Activated naive CD8-positive, alpha-beta T cell treated with anti-CD3 and anti-CD28 coated beads for 36 hours (primary cell): ENCODE data around the gene MACF1. TPM values are rescaled to one million over a fixed set of nuclear protein-coding genes. Genes with fewer than 3 reads are reported as not detected.
"Not testable (repeated sequence)": the region's sequence is repeated elsewhere in the genome, so short reads cannot be mapped to it uniquely, and the experiment has no call there.

ENCODE experiments used
- DNase-seq: peaks from one replicate; pipeline ENCODE4 v3.0.0; 2021
- H3K27ac Mint-ChIP-seq: one replicate; pipeline ENCODE4 v1.8.0; 2022; ENCODE audit warnings: mild to moderate bottlenecking, moderate library complexity, mixed read lengths
- H3K27me3 Mint-ChIP-seq: one replicate; pipeline ENCODE4 v1.8.0; 2022; ENCODE audit warnings: mild to moderate bottlenecking, mixed read lengths
- H3K36me3 Mint-ChIP-seq: one replicate; pipeline ENCODE4 v1.8.0; 2021; ENCODE audit warnings: mild to moderate bottlenecking, mixed read lengths
- H3K4me1 Mint-ChIP-seq: one replicate; pipeline ENCODE4 v1.8.0; 2021; ENCODE audit warnings: mixed read lengths
- H3K4me3 Mint-ChIP-seq: one replicate; pipeline ENCODE4 v1.8.0; 2022; ENCODE audit warnings: mild to moderate bottlenecking, moderate library complexity, mixed read lengths
- H3K9me3 Mint-ChIP-seq: one replicate; pipeline ENCODE4 v1.8.0; 2022; ENCODE audit warnings: mixed read lengths
- total RNA-seq, 2 experiments: library from RNA; stranded (reverse); gene quantifications; one replicate each; pipeline ENCODE4 v1.2.3, GENCODE V29; 2021

The MACF1 gene
- total RNA-seq, 2 experiments from 2014 or later: 114 to 130 TPM

DNA sequence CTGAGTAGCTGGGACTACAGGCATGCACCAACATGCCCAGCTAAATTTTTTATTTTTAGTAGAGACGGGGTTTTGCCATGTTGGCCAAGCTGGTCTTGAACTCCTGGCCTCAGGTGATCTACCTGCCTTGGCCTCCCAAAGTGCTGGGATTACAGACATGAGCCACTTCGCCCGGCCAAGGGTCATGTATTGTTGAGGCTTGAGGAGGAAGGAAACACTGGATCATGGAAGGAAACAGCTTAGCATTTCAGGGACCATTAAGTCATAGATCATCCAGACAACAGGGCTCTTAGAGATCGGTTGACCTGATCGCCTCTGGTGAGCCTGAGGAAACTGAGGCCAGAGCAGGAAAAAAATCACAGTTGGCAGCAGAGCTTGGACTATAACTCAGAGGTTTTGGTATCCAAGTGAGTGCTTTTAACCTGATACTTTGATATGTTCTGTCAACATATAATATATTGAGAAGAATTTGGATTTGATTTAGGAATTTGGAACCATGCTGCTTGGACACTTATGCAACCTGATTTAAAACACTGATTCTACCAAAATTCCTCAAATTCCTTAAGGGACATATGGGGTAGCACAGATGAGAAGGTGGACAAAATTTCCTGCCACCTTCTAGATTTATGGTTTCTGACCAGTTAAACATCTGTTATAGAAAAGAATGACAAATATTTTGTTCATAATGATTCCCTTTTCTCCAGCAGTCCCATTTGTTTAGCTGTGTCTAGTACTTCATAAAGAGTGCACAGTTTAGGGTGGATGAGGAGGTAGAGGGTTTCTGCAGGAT lies 273.8 kb downstream of the MACF1 start:
- H3K27ac Mint-ChIP-seq: no peak overlapping the region
- no peak for DNase-seq
- H3K27me3 Mint-ChIP-seq: no peaks in the 10 kb centered on the region
- H3K4me3 Mint-ChIP-seq: no peak overlapping the region
- peaks cover 11% of the 10 kb centered on the region for H3K36me3 Mint-ChIP-seq
- no peaks in the 10 kb centered on the region for H3K4me1 Mint-ChIP-seq
- no peaks in the 10 kb centered on the region for H3K9me3 Mint-ChIP-seq

GRCh38 chr1:39481289-39481688 lies 276.8 kb downstream of the MACF1 start:
- DNase-seq: no peak
- no peak overlapping the region for H3K27ac Mint-ChIP-seq
- H3K36me3 Mint-ChIP-seq: peaks cover 10% of the 10 kb centered on the region
- H3K9me3 Mint-ChIP-seq: no peaks in the 10 kb centered on the region
- no peaks in the 10 kb centered on the region for H3K27me3 Mint-ChIP-seq
- H3K4me1 Mint-ChIP-seq: no peaks in the 10 kb centered on the region
- H3K4me3 Mint-ChIP-seq: no peak overlapping the region

- Mint-ChIP-seq H3K36me3 (peaks cover 12% of the 10 kb centered on the region), H3K9me3 (no peaks in the 10 kb centered on the region), H3K27ac (no peak overlapping the region), H3K4me1 (no peaks in the 10 kb centered on the region), H3K4me3 (no peak overlapping the region), H3K27me3 (no peaks in the 10 kb centered on the region)
- no peak for DNase-seq
These were observed 278.8 kb downstream of the MACF1 start for GRCh38 chr1:39483276-39483675.

DNA sequence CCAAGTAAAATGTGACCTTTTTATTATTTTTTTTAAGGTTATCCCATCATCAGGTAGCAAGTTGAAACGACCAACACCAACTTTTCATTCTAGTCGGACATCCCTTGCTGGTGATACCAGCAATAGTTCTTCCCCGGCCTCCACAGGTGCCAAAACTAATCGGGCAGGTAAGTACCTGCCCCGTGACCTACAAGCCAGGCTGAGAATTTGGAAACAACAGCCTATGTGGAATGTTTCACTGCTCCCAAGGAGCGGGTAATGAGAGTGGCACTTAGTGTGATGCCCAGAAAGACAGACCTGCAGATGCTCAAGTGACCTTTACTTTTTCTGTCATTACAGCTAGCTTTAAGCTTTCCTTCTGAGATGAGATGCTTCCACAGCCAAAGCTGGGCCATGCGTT lies 280.1 kb downstream of the MACF1 start:
- Mint-ChIP-seq H3K36me3 (peaks cover 12% of the 10 kb centered on the region), H3K9me3 (no peaks in the 10 kb centered on the region)

DNA sequence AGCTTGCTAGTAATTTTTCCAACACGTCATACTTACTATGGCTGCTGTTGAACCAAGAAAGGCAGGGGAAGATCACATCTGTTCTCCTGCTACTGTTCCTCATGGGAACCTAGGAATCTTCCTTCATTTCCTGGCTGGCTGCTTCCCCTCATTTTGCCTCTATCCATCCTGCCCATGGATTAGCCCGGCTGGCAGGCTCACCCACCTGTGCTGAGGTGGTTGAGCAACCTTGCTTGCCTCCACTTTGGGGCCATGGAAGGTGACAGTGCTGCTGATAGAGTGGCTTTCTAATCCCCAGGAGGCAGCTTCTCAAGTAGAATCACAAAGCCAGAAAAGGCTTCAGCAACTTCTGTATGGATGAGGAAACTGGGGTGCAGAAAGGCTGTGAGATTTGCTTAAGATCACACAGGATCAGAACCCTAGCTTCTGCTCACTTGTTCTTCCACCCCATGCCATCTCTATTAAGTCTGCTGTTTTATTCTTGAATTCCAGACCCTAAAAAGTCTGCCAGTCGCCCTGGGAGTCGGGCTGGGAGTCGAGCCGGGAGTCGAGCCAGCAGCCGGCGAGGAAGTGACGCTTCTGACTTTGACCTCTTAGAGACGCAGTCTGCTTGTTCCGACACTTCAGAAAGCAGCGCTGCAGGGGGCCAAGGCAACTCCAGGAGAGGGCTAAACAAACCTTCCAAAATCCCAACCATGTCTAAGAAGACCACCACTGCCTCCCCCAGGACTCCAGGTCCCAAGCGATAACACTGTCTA lies 280.7 kb downstream of the MACF1 start:
- H3K4me1 Mint-ChIP-seq: no peaks in the 10 kb centered on the region
- peaks cover under 1% of the 10 kb centered on the region for H3K27me3 Mint-ChIP-seq
- H3K27ac Mint-ChIP-seq: no peak overlapping the region
- no peak for DNase-seq
- no peaks in the 10 kb centered on the region for H3K9me3 Mint-ChIP-seq
- H3K36me3 Mint-ChIP-seq: peaks cover 10% of the 10 kb centered on the region
- H3K4me3 Mint-ChIP-seq: no peak overlapping the region

More for the DNA sequence above, 280.1 kb downstream of the MACF1 start:
- Mint-ChIP-seq H3K4me3 (no peak overlapping the region), H3K27ac (no peak overlapping the region), H3K27me3 (no peaks in the 10 kb centered on the region), H3K4me1 (no peaks in the 10 kb centered on the region)
- DNase-seq: no peak

DNA sequence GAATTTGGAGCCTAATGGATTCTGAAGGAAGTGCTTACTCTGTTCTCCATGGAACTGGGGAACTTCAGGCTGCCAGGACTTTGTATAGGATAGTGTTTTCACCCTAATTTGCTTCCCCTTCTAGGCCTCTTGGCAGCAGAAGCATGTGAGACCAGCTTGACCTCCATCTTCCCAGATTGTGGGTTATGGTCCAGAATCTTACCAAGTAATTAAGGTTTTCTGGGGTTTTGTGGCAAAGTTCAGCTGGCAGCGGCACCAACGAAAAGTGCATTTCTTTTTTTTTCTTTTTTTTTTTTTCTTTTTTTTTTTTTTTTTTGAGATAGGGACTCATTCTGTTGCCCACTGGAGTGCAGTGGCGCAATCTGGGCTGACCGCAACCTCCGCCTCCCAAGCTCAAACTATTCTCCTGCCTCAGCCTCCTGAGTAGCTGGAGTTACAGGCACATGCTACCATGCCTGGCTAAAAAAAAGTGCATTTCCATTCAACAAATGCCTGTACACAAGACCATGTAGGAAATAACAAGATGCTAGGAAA lies 283.6 kb downstream of the MACF1 start:
- Mint-ChIP-seq H3K4me1 (peaks cover 2% of the 10 kb centered on the region), H3K36me3 (peaks cover 5% of the 10 kb centered on the region), H3K9me3 (no peaks in the 10 kb centered on the region), H3K4me3 (no peak overlapping the region), H3K27ac (no peak overlapping the region), H3K27me3 (peaks cover 16% of the 10 kb centered on the region)
- no peak for DNase-seq

- no peak for DNase-seq
- peak overlapping the region; percentile 50 for H3K27ac Mint-ChIP-seq
- H3K4me1 Mint-ChIP-seq: peaks cover 2% of the 10 kb centered on the region
- H3K36me3 Mint-ChIP-seq: peaks cover 2% of the 10 kb centered on the region
- H3K27me3 Mint-ChIP-seq: peaks cover 25% of the 10 kb centered on the region
- H3K4me3 Mint-ChIP-seq: no peak overlapping the region
- H3K9me3 Mint-ChIP-seq: no peaks in the 10 kb centered on the region
These were observed 284.5 kb downstream of the MACF1 start for GRCh38 chr1:39488793-39489566.

- Mint-ChIP-seq H3K27ac (no peak overlapping the region), H3K36me3 (peaks cover 2% of the 10 kb centered on the region), H3K4me3 (no peak overlapping the region), H3K27me3 (peaks cover 32% of the 10 kb centered on the region), H3K9me3 (no peaks in the 10 kb centered on the region), H3K4me1 (peaks cover 2% of the 10 kb centered on the region)
- DNase-seq: no peak
These were observed 285.2 kb downstream of the MACF1 start for GRCh38 chr1:39489567-39490239.

DNA sequence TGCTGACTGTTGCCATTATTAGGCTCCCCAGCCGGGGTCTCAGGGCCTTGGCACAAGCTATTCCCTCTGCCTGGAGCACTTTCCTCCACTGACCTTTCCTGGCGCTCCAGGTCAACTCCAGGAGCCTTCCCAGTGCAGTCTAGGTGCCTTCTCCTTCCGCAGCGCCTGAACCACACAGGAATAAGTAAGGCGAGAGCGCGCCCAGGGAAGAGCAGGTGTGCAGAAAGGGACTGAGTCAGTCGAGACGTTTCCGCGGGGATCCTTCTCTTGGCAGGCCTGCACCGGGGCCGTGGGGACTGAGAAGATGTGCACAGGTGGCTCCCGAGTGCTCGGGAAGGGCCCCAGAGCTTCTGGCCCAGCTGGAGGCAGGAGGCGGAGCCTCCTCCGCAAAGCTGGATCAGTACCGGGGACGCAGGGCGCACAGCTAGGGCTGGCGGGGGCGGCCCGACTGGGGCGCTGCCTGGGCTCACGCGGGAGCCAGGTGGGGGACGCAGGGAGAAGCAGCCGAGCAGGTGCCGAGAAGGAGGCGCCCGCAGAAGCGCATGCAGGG lies 286.2 kb downstream of the MACF1 start:
- H3K4me3 Mint-ChIP-seq: peak overlapping the region; percentile 54
- H3K27me3 Mint-ChIP-seq: peaks cover 32% of the 10 kb centered on the region
- DNase-seq: no peak
- H3K9me3 Mint-ChIP-seq: no peaks in the 10 kb centered on the region
- no peak overlapping the region for H3K27ac Mint-ChIP-seq
- peaks cover 2% of the 10 kb centered on the region for H3K36me3 Mint-ChIP-seq
- peaks cover 2% of the 10 kb centered on the region for H3K4me1 Mint-ChIP-seq

DNA sequence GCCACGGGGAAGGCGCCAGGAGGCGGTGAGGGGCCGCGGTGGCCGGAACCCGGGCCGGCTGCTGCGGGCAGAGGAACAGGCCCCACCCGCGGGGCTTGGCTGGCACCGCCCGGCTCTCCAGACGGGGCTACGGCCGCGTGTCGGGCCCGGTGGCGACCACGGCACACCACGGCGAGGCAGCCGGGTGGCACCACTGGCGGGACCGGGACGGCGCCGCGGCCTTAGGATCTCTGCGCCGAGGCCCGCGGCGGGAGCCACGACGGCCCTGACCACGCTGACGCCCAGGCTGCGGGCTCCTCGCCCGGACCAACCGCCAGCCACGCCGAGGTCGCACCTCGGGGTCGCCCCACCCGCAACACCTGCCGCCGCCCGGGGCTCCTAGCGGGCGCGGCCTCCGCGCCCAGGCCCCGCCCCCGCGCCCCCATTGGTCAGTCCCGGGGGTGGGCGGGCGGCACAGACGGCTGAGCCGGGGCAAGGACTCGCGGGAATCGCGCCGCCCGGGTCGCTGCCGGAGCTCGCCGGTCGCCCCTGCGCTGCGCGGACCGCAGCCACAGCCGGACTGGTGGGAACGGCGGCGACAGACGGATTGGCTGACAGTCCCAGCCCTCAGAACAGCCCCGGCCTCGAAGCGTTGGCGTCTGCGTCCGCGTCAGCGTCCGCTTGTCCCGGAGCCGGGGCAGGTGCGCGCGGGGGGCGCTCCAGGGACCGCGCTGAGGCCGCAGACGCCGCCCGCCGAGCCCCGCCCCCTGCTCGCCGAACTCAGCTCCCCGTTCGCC lies 286.8 kb downstream of the MACF1 start, which contains the start of gene BMP8A:
TSS of gene BMP8A (plus strand) at position 491 of the 776 bp plus-strand sequence. CDS start 356 bp downstream, outside the sequence.
- DNase-seq: peak; percentile 81
- Mint-ChIP-seq H3K4me1 (peaks cover 2% of the 10 kb centered on the region), H3K27me3 (peaks cover 32% of the 10 kb centered on the region), H3K27ac (no peak within 1 kb of the TSS), H3K36me3 (peaks cover 2% of the 10 kb centered on the region), H3K9me3 (no peaks in the 10 kb centered on the region), H3K4me3 (peak within 1 kb of the TSS; percentile 54)

DNA sequence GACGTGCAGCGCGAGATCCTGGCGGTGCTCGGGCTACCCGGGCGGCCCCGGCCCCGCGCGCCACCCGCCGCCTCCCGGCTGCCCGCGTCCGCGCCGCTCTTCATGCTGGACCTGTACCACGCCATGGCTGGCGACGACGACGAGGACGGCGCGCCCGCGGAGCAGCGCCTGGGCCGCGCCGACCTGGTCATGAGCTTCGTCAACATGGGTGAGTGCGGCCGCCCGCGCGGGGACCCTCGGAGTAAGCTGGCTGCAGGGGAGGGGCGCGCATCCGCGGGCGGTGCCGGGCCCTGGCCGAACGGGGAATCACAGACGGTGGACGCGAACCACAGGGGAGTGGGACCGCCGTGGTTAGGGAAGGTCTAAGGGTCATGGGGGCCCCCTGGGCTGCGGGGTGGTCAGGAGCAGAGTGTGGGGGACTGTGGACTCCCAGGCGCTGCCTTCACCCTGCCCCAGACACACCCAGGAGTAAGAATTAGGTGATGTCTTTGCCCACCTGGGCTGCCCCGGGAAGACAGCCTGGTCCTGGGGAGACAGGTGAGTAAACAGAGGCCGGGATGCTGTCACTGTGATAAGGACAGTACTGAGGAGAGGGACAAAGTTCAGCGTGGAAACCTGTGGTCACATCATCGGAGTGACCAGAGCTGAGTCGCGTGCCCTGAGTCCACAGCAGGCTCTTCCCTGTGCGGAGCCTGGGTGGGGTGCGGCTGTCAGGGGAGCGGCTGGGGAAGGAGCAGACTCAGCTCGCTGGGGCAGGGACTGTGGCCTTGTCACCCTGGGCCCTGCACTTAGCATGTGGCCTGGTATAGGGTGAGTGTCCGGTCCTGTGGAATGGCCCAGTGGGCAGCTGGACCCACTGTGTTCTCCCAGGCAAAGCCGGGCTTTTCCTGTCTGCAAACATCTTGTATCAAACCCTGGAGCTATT lies 287.9 kb downstream of the MACF1 start:
- not testable (repeated sequence) for H3K9me3 Mint-ChIP-seq, H3K27ac Mint-ChIP-seq, H3K4me1 Mint-ChIP-seq, H3K36me3 Mint-ChIP-seq, DNase-seq
- peak overlapping the region; percentile 47 for H3K4me3 Mint-ChIP-seq
- H3K27me3 Mint-ChIP-seq: peaks cover 35% of the 10 kb centered on the region

DNA sequence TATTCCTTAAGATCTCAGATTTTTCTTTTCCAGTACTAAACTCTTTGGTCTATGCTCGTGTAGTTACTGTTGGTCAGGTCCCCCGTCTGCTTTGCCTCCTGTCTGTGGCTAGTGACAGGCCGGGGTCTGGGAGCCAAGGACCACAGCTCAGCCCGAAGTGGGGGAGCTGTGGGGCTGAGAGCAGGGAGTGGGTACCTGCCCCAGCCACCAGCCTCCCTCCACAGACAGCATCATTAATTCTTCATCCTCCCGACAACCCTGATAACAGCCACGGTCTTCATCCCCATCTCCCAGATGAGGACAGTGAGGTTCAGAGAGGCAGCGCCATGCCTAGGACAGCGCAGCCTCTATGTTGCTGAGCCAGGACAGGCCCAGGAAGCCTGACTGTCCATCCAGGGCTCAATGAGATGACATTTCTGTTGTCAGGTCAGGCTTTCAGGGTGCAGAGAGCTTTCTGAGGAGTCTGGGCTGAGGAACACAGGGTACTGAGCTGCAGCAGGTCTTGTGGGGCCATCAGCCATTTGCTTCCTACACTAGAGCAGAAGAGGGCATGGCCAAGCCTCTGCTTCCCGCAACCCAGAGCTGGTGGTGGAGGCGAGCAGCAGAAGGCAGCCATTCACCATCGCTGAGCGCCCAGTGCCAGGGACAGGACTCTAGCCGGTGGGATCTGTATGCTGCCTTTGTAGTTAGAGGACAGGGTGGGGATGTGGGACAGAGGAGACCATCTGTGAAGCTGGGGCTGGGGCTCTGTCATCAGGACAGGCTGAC lies 288.7 kb downstream of the MACF1 start:
- H3K27ac Mint-ChIP-seq, H3K4me1 Mint-ChIP-seq, H3K9me3 Mint-ChIP-seq, H3K36me3 Mint-ChIP-seq, DNase-seq: not testable (repeated sequence)
- peaks cover 38% of the 10 kb centered on the region for H3K27me3 Mint-ChIP-seq
- H3K4me3 Mint-ChIP-seq: peak overlapping the region; percentile 2
